Esophagus squamous epithelium (tissue), 4 donors: Measurements from ENCODE around the gene VRTN.

ENCODE experiments used
- CTCF ChIP-seq, 6 experiments: fragments of 450-650 bp in 4 of 6; fragments of 200-600 bp in 2 of 6; sonication (generic) in 2 of 6; IDR thresholded peaks; one replicate each; pipeline ENCODE4 v1.5.1; 2016 to 2019; ENCODE audit warnings: antibody characterized with exemption in 6 of 6, mild to moderate bottlenecking in 4 of 6, moderate library complexity in 4 of 6
- POLR2A ChIP-seq, 4 donors: fragments of 450-650 bp; IDR thresholded peaks; one replicate each; pipeline ENCODE4 v1.6.1; 2017; ENCODE audit warnings: antibody characterized with exemption in 4 of 4, mild to moderate bottlenecking in 4 of 4, moderate library complexity in 3 of 4

DNA sequence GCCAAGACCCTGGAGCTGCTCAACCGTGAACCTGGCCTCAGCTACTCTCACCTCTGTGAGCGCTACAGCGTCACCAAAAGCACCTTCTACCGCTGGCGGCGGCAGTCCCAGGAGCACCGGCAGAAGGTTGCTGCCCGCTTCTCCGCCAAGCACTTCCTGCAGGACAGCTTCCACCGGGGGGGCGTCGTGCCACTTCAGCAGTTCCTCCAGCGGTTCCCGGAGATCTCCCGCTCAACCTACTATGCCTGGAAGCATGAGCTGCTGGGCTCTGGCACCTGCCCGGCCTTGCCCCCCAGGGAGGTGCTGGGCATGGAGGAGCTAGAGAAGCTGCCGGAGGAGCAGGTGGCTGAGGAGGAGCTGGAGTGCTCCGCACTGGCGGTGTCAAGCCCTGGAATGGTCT is 9.3 kb downstream of the VRTN start:
- no peak for TF ChIP-seq CTCF (IDR thresholded peaks at IDR 0.05)
- no peak for TF ChIP-seq POLR2A (IDR thresholded peaks at IDR 0.05)
